HCT116 (cell line): ENCODE data around the gene ZNF212. TPM values are rescaled to one million over a fixed set of nuclear protein-coding genes. Genes with fewer than 3 reads are reported as not detected.

Source experiments
- ATAC-seq: fragments of 200-7000 bp; cut with Tn5 transposase; 2 replicates; pipeline ENCODE4 v1.9.1; 2020; ENCODE audit warnings: mild to moderate bottlenecking, moderate library complexity
- BruUV-seq: library from RNA; stranded (reverse); fragments of 400-500 nt; replicated peaks from 2 replicates; lab custom pipeline; 2021; lab: Mats Ljungman, UMichigan
- CTCF ChIA-PET: fragments of 300-600 bp; sonication (Branson Sonifier 250); formaldehyde crosslinking; loops from one replicate; lab custom pipeline; 2021; ENCODE audit warnings: antibody characterized with exemption; lab: Charles Lee
- POLR2A ChIA-PET: fragments of 300-600, 350-600 bp; sonication (Branson Sonifier 250); formaldehyde crosslinking; loops from one replicate; lab custom pipeline; 2021; ENCODE audit warnings: antibody characterized with exemption; lab: Charles Lee
- RAD21 ChIA-PET, 2 experiments: fragments of 300-600 bp; sonication (Branson Sonifier 250); formaldehyde crosslinking; loops; one replicate each; lab custom pipeline; 2023; ENCODE audit warnings: low total read pairs in 2 of 2; ENCODE audit not compliant: uncharacterized antibody in 2 of 2, unreplicated experiment in 2 of 2, low non-redundant PET in 1 of 2; lab: Charles Lee
- DNase-seq: peaks from one replicate; pipeline ENCODE4 v3.0.0-alpha.2; 2010; ENCODE audit warnings: low read depth, low spot score
- H2AFZ ChIP-seq: fragments of 200-600 bp; shearing (Covaris generic), sonication (generic); 2 replicates; pipeline ENCODE4 v1.6.1; 2017; ENCODE audit warnings: low read depth, mixed run types, mixed read lengths, antibody characterized with exemption, low read length; ENCODE audit not compliant: poor library complexity, severe bottlenecking
- H3K27ac ChIP-seq: 2 replicates; pipeline ENCODE4 v1.5.1; 2012; ENCODE audit warnings: low read depth, low read length
- H3K27me3 ChIP-seq: fragments of 200-600 bp; sonication (generic); 2 replicates; pipeline ENCODE4 v1.6.1; 2016; ENCODE audit warnings: mixed run types, low read length, mixed read lengths; ENCODE audit not compliant: insufficient read depth
- H3K36me3 ChIP-seq, 2 experiments: fragments of 200-500 bp in 1 of 2; fragments of 200-600 bp in 1 of 2; sonication (Bioruptor generic) in 1 of 2; sonication (generic) in 1 of 2; 2 replicates each; pipeline versions ENCODE4 v1.5.1 to v1.6.1; 2014 to 2016; ENCODE audit warnings: low read length in 2 of 2, inconsistent platforms in 1 of 2, mixed read lengths in 1 of 2, mixed run types in 1 of 2; ENCODE audit not compliant: insufficient read depth in 2 of 2, control insufficient read depth in 1 of 2
- H3K4me1 ChIP-seq, 2 experiments: fragments of 200-600 bp in 1 of 2; sonication (generic) in 1 of 2; 2 replicates each; pipeline versions ENCODE4 v1.5.1 to v1.6.1; 2012 to 2017; ENCODE audit warnings: low read length in 2 of 2, inconsistent platforms in 1 of 2, mild to moderate bottlenecking in 1 of 2, mixed read lengths in 1 of 2, mixed run types in 1 of 2, moderate library complexity in 1 of 2; ENCODE audit not compliant: insufficient read depth in 2 of 2, control insufficient read depth in 1 of 2
- H3K4me2 ChIP-seq: fragments of 200-600 bp; sonication (generic); 2 replicates; pipeline ENCODE4 v1.6.1; 2017; ENCODE audit warnings: mixed run types, low read length, mixed read lengths
- H3K4me3 ChIP-seq, 2 experiments: fragments of 200-600 bp in 1 of 2; sonication (generic) in 1 of 2; replicated peaks in 1 of 2; 2 replicates each; pipeline ENCODE4 v1.5.1; 2011 to 2016; ENCODE audit warnings: low read length in 2 of 2, control low read depth in 1 of 2, low read depth in 1 of 2, mild to moderate bottlenecking in 1 of 2, mixed read lengths in 1 of 2, mixed run types in 1 of 2
- H3K79me2 ChIP-seq: fragments of 200-600 bp; sonication (generic); 2 replicates; pipeline ENCODE4 v1.6.1; 2017; ENCODE audit warnings: mild to moderate bottlenecking, mixed run types, low read length, moderate library complexity, mixed read lengths; ENCODE audit not compliant: insufficient read depth
- H3K9ac ChIP-seq: fragments of 200-600 bp; sonication (generic); 2 replicates; pipeline ENCODE4 v1.6.1; 2016; ENCODE audit warnings: low read length, mixed read lengths
- H3K9me2 ChIP-seq: fragments of 200-600 bp; sonication (generic), shearing (Covaris generic); 2 replicates; pipeline ENCODE4 v1.6.1; 2017; ENCODE audit warnings: mixed run types, mild to moderate bottlenecking, moderate library complexity; ENCODE audit not compliant: insufficient read depth
- H3K9me3 ChIP-seq, 2 experiments: fragments of 200-500 bp in 1 of 2; fragments of 200-600 bp in 1 of 2; sonication (Bioruptor generic) in 1 of 2; sonication (generic) in 1 of 2; 2 replicates each; pipeline ENCODE4 v1.6.1; 2014 to 2017; ENCODE audit warnings: low read length in 2 of 2, mixed read lengths in 2 of 2, inconsistent platforms in 1 of 2, low read depth in 1 of 2, mild to moderate bottlenecking in 1 of 2, mixed run types in 1 of 2, moderate library complexity in 1 of 2; ENCODE audit not compliant: control insufficient read depth in 1 of 2, insufficient read depth in 1 of 2
- H4K20me1 ChIP-seq: fragments of 200-600 bp; sonication (generic), shearing (Covaris generic); 2 replicates; pipeline ENCODE4 v1.6.1; 2017; ENCODE audit warnings: mixed run types, mild to moderate bottlenecking, moderate library complexity; ENCODE audit not compliant: insufficient read depth
- CTCF ChIP-seq, 3 experiments: fragments of 200-600 bp in 1 of 3; sonication (generic) in 1 of 3; IDR thresholded peaks in 2 of 3; conservative IDR thresholded peaks in 1 of 3; 2 replicates each; pipeline ENCODE4 v1.5.1; 2012 to 2017; ENCODE audit warnings: low read depth in 2 of 3, low read length in 2 of 3, antibody characterized with exemption in 1 of 3, borderline replicate concordance in 1 of 3, control low read depth in 1 of 3, mild to moderate bottlenecking in 1 of 3, mixed read lengths in 1 of 3, mixed run types in 1 of 3, moderate library complexity in 1 of 3; ENCODE audit not compliant: insufficient read depth in 1 of 3
- MAX ChIP-seq: IDR thresholded peaks from 2 replicates; pipeline ENCODE4 v1.6.1; 2012
- YY1 ChIP-seq: IDR thresholded peaks from 2 replicates; pipeline ENCODE4 v1.6.1; 2011; ENCODE audit warnings: low read length, low read depth, moderate library complexity, mild to moderate bottlenecking; ENCODE audit not compliant: insufficient replicate concordance; ENCODE audit errors: extremely low read depth
- ZNF274 ChIP-seq: fragments of 200-500 bp; sonication (Bioruptor generic); IDR thresholded peaks from 2 replicates; pipeline ENCODE4 v1.6.1; 2014; ENCODE audit warnings: mild to moderate bottlenecking, low read depth, low read length, inconsistent platforms
- intact Hi-C: fragments of 100-400 bp; cut with micrococcal nuclease; formaldehyde crosslinking; loops from 2 replicates; pipeline ENCODE4 v1.10.0; 2022
- total RNA-seq: library from RNA; stranded (reverse); gene quantifications from one replicate; pipeline ENCODE4 v1.2.1, GENCODE V29; 2021; ENCODE audit not compliant: unreplicated experiment

The ZNF212 gene
- total RNA-seq, 1 experiment from 2014 or later = 13.7 TPM

DNA sequence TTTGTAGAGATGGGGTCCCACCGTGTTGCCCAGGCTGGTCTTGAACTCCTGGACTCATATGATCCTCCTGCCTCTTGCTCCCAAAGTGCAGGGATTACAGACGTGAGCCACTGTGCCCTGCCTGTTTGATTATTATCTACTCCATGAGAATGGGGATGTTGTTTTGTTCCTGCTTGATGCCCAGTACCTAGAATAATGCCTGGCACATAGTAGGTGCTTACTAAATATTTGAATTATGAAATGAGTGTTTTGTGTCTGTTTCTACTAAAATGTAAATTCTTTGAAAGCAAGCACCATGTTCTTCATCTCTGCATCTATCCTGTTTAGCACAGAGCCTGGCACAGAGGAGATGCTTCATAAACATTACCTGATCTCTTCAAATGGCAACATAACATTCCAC is 63.4 kb downstream of the ZNF212 start (continued):
- no peak for TF ChIP-seq MAX
- no peak for TF ChIP-seq ZNF274
- no peak for TF ChIP-seq CTCF (IDR thresholded peaks at IDR 0.05 in 2 of 3, conservative IDR thresholded peaks at IDR 0.05 in 1 of 3; ENCODE audit: borderline replicate concordance in 1 of 3, insufficient read depth in 1 of 3, low read depth in 2 of 3, low read length in 2 of 3)

- Histone ChIP-seq H3K27ac (no peak overlapping the region), H4K20me1 (no peaks in the 10 kb centered on the region), H3K9me3 (no peaks in the 10 kb centered on the region), H3K9ac (no peak overlapping the region), H3K36me3 (no peaks in the 10 kb centered on the region), H3K4me3 (no peak overlapping the region), H3K27me3 (no peaks in the 10 kb centered on the region), H3K9me2 (no peaks in the 10 kb centered on the region), H2AFZ (no peak overlapping the region), H3K79me2 (no peaks in the 10 kb centered on the region), H3K4me2 (no peak overlapping the region), H3K4me1 (no peaks in the 10 kb centered on the region)
- ChIA-PET RAD21 (no interaction called here), POLR2A (no interaction called here), CTCF (no interaction called here)
- intact Hi-C loops = no loop called here
- ATAC-seq (no peak), DNase-seq (no peak)
- no peak for TF ChIP-seq ZNF274
- no peak for TF ChIP-seq YY1
- BruUV-seq = no TSS peak
These were observed 64.6 kb downstream of the ZNF212 start for GRCh38 chr7:149304006-149304405.

Other genes starting within 250 kb of the ZNF212 start
- 217 TPM for gene PDIA4, start 211.1 kb upstream of the ZNF212 start, total RNA-seq
- 8.5 TPM for gene ZNF786, start 148.9 kb upstream of the ZNF212 start, total RNA-seq
- gene ZNF425, start 113.3 kb upstream of the ZNF212 start, total RNA-seq = 2.1 TPM
- 14.1 TPM for gene ZNF398, start 92.2 kb upstream of the ZNF212 start, total RNA-seq
- gene ZNF282, start 44.1 kb upstream of the ZNF212 start, total RNA-seq = 30.4 TPM
- 12.5 TPM for gene ZNF783, start 22.5 kb downstream of the ZNF212 start, total RNA-seq
- gene ZNF777, start 221.4 kb downstream of the ZNF212 start, total RNA-seq = 15.6 TPM